Measurements from ENCODE around the gene SLC26A1. TPM values are rescaled to one million over a fixed set of nuclear protein-coding genes. Genes with fewer than 3 reads are reported as not detected.

SLC26A1 gene
- total RNA-seq, 3 donors from 2014 or later: 0.33 to 0.48 (median 0.44) TPM

GRCh38 chr4:1004557-1005485, 11.6 kb upstream of the SLC26A1 start:
- no peak for DNase-seq (ENCODE audit: low spot score in 2 of 2)
- no peaks in the 10 kb centered on the region for H3K36me3 ChIP-seq
- peaks cover 13 to 61% of the 10 kb centered on the region in 2 donors for H3K27me3 ChIP-seq
- H3K27ac ChIP-seq: no peak overlapping the region
- intact Hi-C loops (cut with DNase I; ENCODE audit: low total_unique reads): no loop called here
- TF ChIP-seq POLR2A (IDR thresholded peaks at IDR 0.05) (no peak), POLR2AphosphoS5 (IDR thresholded peaks at IDR 0.05) (no peak), CTCF (IDR thresholded peaks at IDR 0.05) (no peak)
- no peaks in the 10 kb centered on the region for H3K9me3 ChIP-seq
- H3K4me1 ChIP-seq: peaks cover 9 to 12% of the 10 kb centered on the region in 2 donors
- no peak overlapping the region for H3K4me3 ChIP-seq

GRCh38 chr4:1004071-1004418, 10.8 kb upstream of the SLC26A1 start:
- TF ChIP-seq POLR2AphosphoS5 (IDR thresholded peaks at IDR 0.05): no peak
- H3K4me3 ChIP-seq: no peak overlapping the region
- peaks cover 13 to 65% of the 10 kb centered on the region in 2 donors for H3K27me3 ChIP-seq
- no peaks in the 10 kb centered on the region for H3K36me3 ChIP-seq
- no peaks in the 10 kb centered on the region for H3K9me3 ChIP-seq
- no peak for DNase-seq (ENCODE audit: low spot score in 2 of 2)
- intact Hi-C loops (cut with DNase I; ENCODE audit: low total_unique reads): no loop called here
- no peak overlapping the region for H3K27ac ChIP-seq
- H3K4me1 ChIP-seq: peaks cover 9 to 10% of the 10 kb centered on the region in 2 donors

- DNase-seq (ENCODE audit: low spot score in 2 of 2): no peak
- intact Hi-C loops (cut with DNase I; ENCODE audit: low total_unique reads): no loop called here
- Histone ChIP-seq H3K4me3 (peak overlapping the region in 1 of 3 donors; percentile 61), H3K4me1 (peaks cover 8 to 9% of the 10 kb centered on the region in 2 donors), H3K27me3 (peaks cover 13 to 65% of the 10 kb centered on the region in 2 donors), H3K36me3 (no peaks in the 10 kb centered on the region), H3K27ac (no peak overlapping the region), H3K9me3 (no peaks in the 10 kb centered on the region)
- TF ChIP-seq POLR2A (IDR thresholded peaks at IDR 0.05) (no peak), POLR2AphosphoS5 (IDR thresholded peaks at IDR 0.05) (no peak), CTCF (IDR thresholded peaks at IDR 0.05) (no peak)
These were observed 10.3 kb upstream of the SLC26A1 start for GRCh38 chr4:1003271-1004070.

GRCh38 chr4:1002631-1003251, 9.5 kb upstream of the SLC26A1 start:
- TF ChIP-seq CTCF (IDR thresholded peaks at IDR 0.05) (no peak), POLR2AphosphoS5 (IDR thresholded peaks at IDR 0.05) (no peak), POLR2A (IDR thresholded peaks at IDR 0.05) (no peak)
- Histone ChIP-seq H3K9me3 (no peaks in the 10 kb centered on the region), H3K36me3 (no peaks in the 10 kb centered on the region), H3K27me3 (peaks cover 13 to 72% of the 10 kb centered on the region in 2 donors), H3K27ac (no peak overlapping the region), H3K4me3 (peak overlapping the region in 1 of 3 donors; percentile 61), H3K4me1 (peaks cover 8 to 9% of the 10 kb centered on the region in 2 donors)
- DNase-seq (ENCODE audit: low spot score in 2 of 2): no peak
- intact Hi-C loops (cut with DNase I; ENCODE audit: low total_unique reads): no loop called here

- peak in 1 of 2 donors; percentile 44 for DNase-seq (ENCODE audit: low spot score in 2 of 2)
- intact Hi-C loops (cut with DNase I; ENCODE audit: low total_unique reads): no loop called here
These were observed 9.0 kb upstream of the SLC26A1 start for GRCh38 chr4:1002131-1002630.

More at GRCh38 chr4:1002131-1002630, 9.0 kb upstream of the SLC26A1 start:
- Histone ChIP-seq H3K27ac (no peak overlapping the region), H3K36me3 (no peaks in the 10 kb centered on the region), H3K27me3 (peaks cover 13 to 77% of the 10 kb centered on the region in 2 donors), H3K4me1 (peaks cover 8 to 9% of the 10 kb centered on the region in 2 donors), H3K9me3 (no peaks in the 10 kb centered on the region), H3K4me3 (peak overlapping the region in 1 of 3 donors; percentile 61)
- peak; percentile 45 to 64 (median 57) for TF ChIP-seq POLR2AphosphoS5 (IDR thresholded peaks at IDR 0.05)
- no peak for TF ChIP-seq CTCF (IDR thresholded peaks at IDR 0.05)
